A549 (cell line): ENCODE measurements around the gene TXNIP.

ENCODE experiments used
- ATOH8 ChIP-seq: fragments of 250-450 bp; sonication (Bioruptor Pico); IDR thresholded peaks from 2 replicates; pipeline ENCODE4 v1.5.0; 2020; ENCODE audit warnings: low read depth, mild to moderate bottlenecking, moderate library complexity
- CTCF ChIP-seq: fragments of >200 bp; sonication (Bioruptor Twin); formaldehyde crosslinking; IDR thresholded peaks from 3 replicates; pipeline ENCODE4 v1.5.1; 2016
- EP300 ChIP-seq, 2 experiments: fragments of >200 bp; sonication (Bioruptor Twin); formaldehyde crosslinking; IDR thresholded peaks; 2 replicates in 1 of 2; 3 replicates in 1 of 2; pipeline ENCODE4 v1.6.1; 2016 to 2017
- ESRRA ChIP-seq: fragments of 150-350 bp; IDR thresholded peaks from 2 replicates; pipeline ENCODE4 v1.6.1; 2014; ENCODE audit warnings: mild to moderate bottlenecking, low read length, borderline replicate concordance
- HMGXB4 ChIP-seq: fragments of 250-450 bp; sonication (Bioruptor Pico); IDR thresholded peaks from 2 replicates; pipeline ENCODE4 v1.5.0; 2021; ENCODE audit warnings: mild to moderate bottlenecking, moderate library complexity, borderline replicate concordance
- MAX ChIP-seq: IDR thresholded peaks from 2 replicates; pipeline ENCODE4 v1.6.1; 2012
- NPAS2 ChIP-seq: fragments of 250-450 bp; sonication (Bioruptor Pico); IDR thresholded peaks from 2 replicates; pipeline ENCODE4 v1.8.0; 2022; ENCODE audit warnings: mild to moderate bottlenecking, moderate library complexity, borderline replicate concordance
- NR3C1 ChIP-seq: fragments of >200 bp; sonication (Bioruptor Twin); formaldehyde crosslinking; IDR thresholded peaks from 3 replicates; pipeline ENCODE4 v1.6.1; 2017
- PBX3 ChIP-seq: IDR thresholded peaks from 2 replicates; pipeline ENCODE4 v1.6.1; 2012
- POLR2A ChIP-seq: IDR thresholded peaks from 2 replicates; pipeline ENCODE4 v1.6.1; 2012; ENCODE audit warnings: mild to moderate bottlenecking, low read length
- RAD21 ChIP-seq, 2 experiments: fragments of >200 bp in 1 of 2; sonication (Bioruptor Twin) in 1 of 2; formaldehyde crosslinking in 1 of 2; IDR thresholded peaks in 1 of 2; conservative IDR thresholded peaks in 1 of 2; 2 replicates in 1 of 2; 3 replicates in 1 of 2; pipeline ENCODE4 v1.6.1; 2012 to 2018; ENCODE audit warnings: inconsistent platforms in 1 of 2
- RCOR1 ChIP-seq: fragments of 150-350 bp; IDR thresholded peaks from 2 replicates; pipeline ENCODE4 v1.6.1; 2014; ENCODE audit warnings: antibody characterized with exemption, low read length, low read depth
- SMC3 ChIP-seq: fragments of >200 bp; sonication (Bioruptor Twin); formaldehyde crosslinking; IDR thresholded peaks from 3 replicates; pipeline ENCODE4 v1.6.1; 2018; ENCODE audit warnings: inconsistent platforms

- TF ChIP-seq RCOR1 (no peak), HMGXB4 (CRISPR knock-in tag) (no peak), ATOH8 (CRISPR knock-in tag) (no peak), CTCF (no peak), POLR2A (no peak), NPAS2 (CRISPR knock-in tag) (no peak), EP300 (IDR thresholded peaks at IDR 0.05) (no peak), ESRRA (no peak), MAX (no peak), SMC3 (no peak), NR3C1 (no peak), RAD21 (conservative IDR thresholded peaks at IDR 0.05 in 1 of 2, IDR thresholded peaks at IDR 0.05 in 1 of 2) (no peak), PBX3 (no peak)
Measured at GRCh38 chr1:145952903-145953302, 43.5 kb downstream of the TXNIP start.
